ENCODE results near the gene ANKS6.
A peak's percentile ranks its signal among the peaks of the same experiment; 100 is the strongest.

Gene ANKS6

GRCh38 chr9:98794802-98795201, 1.6 kb downstream of the ANKS6 start:
- Mint-ChIP-seq H3K27me3 (ENCODE audit: low read depth) (peaks cover 3% of the 10 kb centered on the region), H3K36me3 (ENCODE audit: low read depth) (no peaks in the 10 kb centered on the region), H3K27ac (peak overlapping the region; percentile 27 to 61 (median 44)), H3K4me1 (peaks cover 40% of the 10 kb centered on the region), H3K4me3 (peak overlapping the region; percentile 68 to 86 (median 80)), H3K9me3 (peaks cover 12% of the 10 kb centered on the region)
- TF ChIP-seq CTCF (IDR thresholded peaks at IDR 0.05; ENCODE audit: unreplicated experiment in 3 of 3): no peak

DNA sequence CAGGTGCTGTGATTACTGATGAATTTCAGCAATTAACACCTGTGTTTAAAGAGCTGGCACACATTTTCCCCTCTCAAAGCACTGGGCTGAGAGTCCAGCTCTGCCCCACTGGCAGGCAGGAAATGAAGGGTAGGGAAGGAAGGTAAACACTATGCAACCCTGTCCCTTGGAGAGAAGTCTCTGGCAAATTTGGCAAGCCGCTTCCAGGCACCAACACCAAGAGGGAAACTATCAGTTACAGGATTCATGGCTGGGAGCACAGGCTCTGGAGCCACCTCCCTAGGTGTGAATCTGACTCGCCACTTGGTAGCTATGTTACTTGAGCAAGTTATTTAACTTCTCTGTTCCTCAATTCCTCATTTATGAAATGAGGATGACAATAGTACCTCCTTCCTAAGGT, 3.3 kb downstream of the ANKS6 start:
- Mint-ChIP-seq H3K4me3 (peak overlapping the region in 2 of 3 experiments; percentile 3 to 14), H3K27me3 (ENCODE audit: low read depth) (peaks cover 3% of the 10 kb centered on the region), H3K36me3 (ENCODE audit: low read depth) (peaks cover 9% of the 10 kb centered on the region), H3K4me1 (peaks cover 40% of the 10 kb centered on the region), H3K9me3 (peaks cover under 1% of the 10 kb centered on the region), H3K27ac (peak overlapping the region in 2 of 3 experiments; percentile 66 to 88)
- no peak for TF ChIP-seq CTCF (IDR thresholded peaks at IDR 0.05; ENCODE audit: unreplicated experiment in 3 of 3)

- Mint-ChIP-seq H3K9me3 (no peaks in the 10 kb centered on the region), H3K27me3 (ENCODE audit: low read depth) (no peaks in the 10 kb centered on the region), H3K36me3 (ENCODE audit: low read depth) (peaks cover 12% of the 10 kb centered on the region), H3K27ac (peak overlapping the region; percentile 54 to 92 (median 88)), H3K4me1 (peaks cover 47% of the 10 kb centered on the region), H3K4me3 (peak overlapping the region in 2 of 3 experiments; percentile 14 to 37)
- no peak for TF ChIP-seq CTCF (IDR thresholded peaks at IDR 0.05; ENCODE audit: unreplicated experiment in 3 of 3)
Measured at GRCh38 chr9:98791608-98792490, 4.5 kb downstream of the ANKS6 start.

GRCh38 chr9:98790842-98791607, 5.3 kb downstream of the ANKS6 start:
- peak overlapping the region; percentile 29 to 56 (median 37) for H3K4me3 Mint-ChIP-seq
- peak; percentile 98 to 99 (median 99) for TF ChIP-seq CTCF (IDR thresholded peaks at IDR 0.05; ENCODE audit: unreplicated experiment in 3 of 3)
- peaks cover 12% of the 10 kb centered on the region for H3K36me3 Mint-ChIP-seq (ENCODE audit: low read depth)
- H3K4me1 Mint-ChIP-seq: peaks cover 50% of the 10 kb centered on the region
- H3K9me3 Mint-ChIP-seq: no peaks in the 10 kb centered on the region
- H3K27ac Mint-ChIP-seq: peak overlapping the region; percentile 54 to 92 (median 88)
- no peaks in the 10 kb centered on the region for H3K27me3 Mint-ChIP-seq (ENCODE audit: low read depth)

GRCh38 chr9:98790134-98790841, 6.1 kb downstream of the ANKS6 start:
- H3K9me3 Mint-ChIP-seq: no peaks in the 10 kb centered on the region
- TF ChIP-seq CTCF (IDR thresholded peaks at IDR 0.05; ENCODE audit: unreplicated experiment in 3 of 3): no peak
- H3K36me3 Mint-ChIP-seq (ENCODE audit: low read depth): peaks cover 17% of the 10 kb centered on the region
- H3K4me3 Mint-ChIP-seq: no peak overlapping the region
- peak overlapping the region in 1 of 3 experiments; percentile 88 for H3K27ac Mint-ChIP-seq
- H3K27me3 Mint-ChIP-seq (ENCODE audit: low read depth): no peaks in the 10 kb centered on the region
- peaks cover 49% of the 10 kb centered on the region for H3K4me1 Mint-ChIP-seq
